GM21367 (cell line): ENCODE data around the gene SLC12A7.
"Not testable (repeated sequence)": the region's sequence is repeated elsewhere in the genome, so short reads cannot be mapped to it uniquely, and the experiment has no call there.

Source experiments
- ATAC-seq: cut with Tn5 transposase; IDR thresholded peaks from one replicate; pipeline ENCODE4 v1.9.1; 2021; ENCODE audit not compliant: unreplicated experiment

Gene SLC12A7

GRCh38 chr5:1011741-1012312 lies 100.0 kb downstream of the SLC12A7 start:
- no peak for ATAC-seq

GRCh38 chr5:1011226-1011631 lies 100.6 kb downstream of the SLC12A7 start:
- ATAC-seq, result no peak

- ATAC-seq, result no peak
Observed at GRCh38 chr5:1010641-1011046, 101.2 kb downstream of the SLC12A7 start.

- ATAC-seq, result no peak
Observed at GRCh38 chr5:1010181-1010510, 101.7 kb downstream of the SLC12A7 start.

GRCh38 chr5:1009359-1010180 lies 102.3 kb downstream of the SLC12A7 start:
- ATAC-seq, result no peak

GRCh38 chr5:1008451-1009358 lies 103.2 kb downstream of the SLC12A7 start, which contains the start of gene NKD2:
Gene NKD2, plus strand, starts transcription at chr5:1008802. Its CDS starts 256 bp downstream, at chr5:1009058.
- no peak for ATAC-seq

GRCh38 chr5:1007681-1008450 lies 104.0 kb downstream of the SLC12A7 start:
- ATAC-seq, result no peak

- ATAC-seq, result no peak
Observed at GRCh38 chr5:1007221-1007680, 104.6 kb downstream of the SLC12A7 start.

GRCh38 chr5:1006656-1007071 lies 105.2 kb downstream of the SLC12A7 start:
- no peak for ATAC-seq

GRCh38 chr5:1005904-1006655 lies 105.8 kb downstream of the SLC12A7 start:
- no peak for ATAC-seq

GRCh38 chr5:1005249-1005851 lies 106.5 kb downstream of the SLC12A7 start:
- ATAC-seq, result no peak

- ATAC-seq, result no peak
Observed at GRCh38 chr5:1004461-1005248, 107.2 kb downstream of the SLC12A7 start.

GRCh38 chr5:1003296-1003937 lies 108.4 kb downstream of the SLC12A7 start:
- no peak for ATAC-seq

GRCh38 chr5:1002836-1003235 lies 109.0 kb downstream of the SLC12A7 start:
- no peak for ATAC-seq

- ATAC-seq, result no peak
Observed at GRCh38 chr5:1002271-1002546, 109.7 kb downstream of the SLC12A7 start.

- ATAC-seq, result no peak
Observed at GRCh38 chr5:1001406-1002270, 110.2 kb downstream of the SLC12A7 start.

- ATAC-seq, result not testable (repeated sequence)
Observed at GRCh38 chr5:1000831-1001230, 111.0 kb downstream of the SLC12A7 start.
